Keratinocyte (primary cell): ENCODE measurements around the gene PALD1. TPM values are rescaled to one million over a fixed set of nuclear protein-coding genes. Genes with fewer than 3 reads are reported as not detected.

Source experiments
- DNase-seq: peaks from one replicate; pipeline ENCODE4 v3.0.0-alpha.2; 2011; ENCODE audit warnings: low read depth, missing footprints, low spot score
- FAIRE-seq: peaks from 2 replicates; lab custom pipeline; 2011; peaks lifted over from hg19 to GRCh38; lab: Jason Lieb, UNC
- H2AFZ ChIP-seq: 2 replicates; pipeline ENCODE4 v1.6.0; 2012; ENCODE audit warnings: low read length, control low read depth, inconsistent platforms; ENCODE audit not compliant: control insufficient read depth
- H3K27ac ChIP-seq: 2 replicates; pipeline ENCODE4 v1.5.1; 2011; ENCODE audit warnings: low read length; ENCODE audit not compliant: control insufficient read depth, insufficient read depth
- H3K27me3 ChIP-seq: 3 replicates; pipeline ENCODE4 v1.6.0; 2011; ENCODE audit warnings: low read length; ENCODE audit not compliant: control insufficient read depth, insufficient read depth; ENCODE audit errors: extremely low read depth
- H3K36me3 ChIP-seq, 2 experiments: 2 replicates in 1 of 2; 3 replicates in 1 of 2; pipeline ENCODE4 v1.5.1; 2011; ENCODE audit warnings: low read length in 2 of 2, mild to moderate bottlenecking in 1 of 2; ENCODE audit not compliant: control insufficient read depth in 2 of 2, insufficient read depth in 2 of 2; ENCODE audit errors: extremely low read depth in 1 of 2
- H3K4me1 ChIP-seq: 3 replicates; pipeline ENCODE4 v1.5.1; 2011; ENCODE audit warnings: low read length; ENCODE audit not compliant: control insufficient read depth, insufficient read depth; ENCODE audit errors: extremely low read depth
- H3K4me2 ChIP-seq: 3 replicates; pipeline ENCODE4 v1.6.0; 2011; ENCODE audit warnings: low read depth, low read length; ENCODE audit not compliant: control insufficient read depth, insufficient read depth; ENCODE audit errors: extremely low read depth
- H3K4me3 ChIP-seq, 3 experiments: fragments of 200-600 bp in 1 of 3; sonication (generic) in 1 of 3; 2 replicates in 2 of 3; 3 replicates in 1 of 3; pipeline ENCODE4 v1.5.1; 2011 to 2016; ENCODE audit warnings: low read length in 3 of 3, mild to moderate bottlenecking in 3 of 3, control low read depth in 2 of 3, inconsistent platforms in 1 of 3, low read depth in 1 of 3, mixed read lengths in 1 of 3, mixed run types in 1 of 3, moderate library complexity in 1 of 3; ENCODE audit not compliant: control insufficient read depth in 2 of 3, insufficient read depth in 2 of 3; ENCODE audit errors: extremely low read depth in 1 of 3
- H3K79me2 ChIP-seq: 2 replicates; pipeline ENCODE4 v1.6.0; 2012; ENCODE audit warnings: low read length; ENCODE audit not compliant: control insufficient read depth, insufficient read depth
- H3K9ac ChIP-seq: 3 replicates; pipeline ENCODE4 v1.6.0; 2011; ENCODE audit warnings: low read length; ENCODE audit not compliant: control insufficient read depth, insufficient read depth; ENCODE audit errors: extremely low read depth
- H3K9me1 ChIP-seq: 3 replicates; pipeline ENCODE4 v1.6.0; 2011; ENCODE audit warnings: low read length; ENCODE audit not compliant: control insufficient read depth, insufficient read depth; ENCODE audit errors: extremely low read depth
- H3K9me3 ChIP-seq: 2 replicates; pipeline ENCODE4 v1.5.1; 2012; ENCODE audit warnings: low read depth, low read length; ENCODE audit not compliant: control insufficient read depth
- H4K20me1 ChIP-seq: 3 replicates; pipeline ENCODE4 v1.6.0; 2011; ENCODE audit warnings: low read length; ENCODE audit not compliant: control insufficient read depth, insufficient read depth; ENCODE audit errors: extremely low read depth
- CTCF ChIP-seq, 3 experiments: IDR thresholded peaks in 1 of 3; conservative IDR thresholded peaks in 1 of 3; optimal IDR thresholded peaks in 1 of 3; 2 replicates in 2 of 3; 3 replicates in 1 of 3; pipeline versions ENCODE3 to v1.5.1; 2011; ENCODE audit warnings: low read length in 3 of 3, mild to moderate bottlenecking in 3 of 3, moderate library complexity in 2 of 3, control low read depth in 1 of 3, inconsistent platforms in 1 of 3; ENCODE audit not compliant: insufficient read depth in 2 of 3; ENCODE audit errors: extremely low read depth in 1 of 3
- EZH2 ChIP-seq: IDR thresholded peaks from one replicate; pipeline ENCODE4 v1.6.1; 2012; ENCODE audit warnings: inconsistent platforms, mild to moderate bottlenecking, low read length, moderate library complexity
- dilution Hi-C: fragments of 300-500 bp; cut with MboI; formaldehyde crosslinking; loops from one replicate; pipeline ENCODE4 v1.7.0; 2020; ENCODE audit warnings: low sequenced_read_pairs; ENCODE audit not compliant: extremely low pct_ligation_motif_present
- polyA plus RNA-seq, 5 experiments: library from polyadenylated mRNA; depleted of rRNA in 3 of 5; stranded (reverse) in 3 of 5; stranded (forward) in 1 of 5; unstranded in 1 of 5; fragments of >200 nt; gene quantifications; 1 replicate in 1 of 5; 2 replicates in 3 of 5; 3 replicates in 1 of 5; pipeline versions ENCODE4 v1.2.1 to v1.2.3, GENCODE V29; 2011 to 2012; ENCODE audit warnings: missing spikeins in 2 of 5, low read depth in 1 of 5, low replicate concordance in 1 of 5

PALD1 gene
- polyA plus RNA-seq, 1 donor (not counting 4 experiments of a cell fraction or from before 2014, with no cell fraction given), result 0.83 TPM

DNA sequence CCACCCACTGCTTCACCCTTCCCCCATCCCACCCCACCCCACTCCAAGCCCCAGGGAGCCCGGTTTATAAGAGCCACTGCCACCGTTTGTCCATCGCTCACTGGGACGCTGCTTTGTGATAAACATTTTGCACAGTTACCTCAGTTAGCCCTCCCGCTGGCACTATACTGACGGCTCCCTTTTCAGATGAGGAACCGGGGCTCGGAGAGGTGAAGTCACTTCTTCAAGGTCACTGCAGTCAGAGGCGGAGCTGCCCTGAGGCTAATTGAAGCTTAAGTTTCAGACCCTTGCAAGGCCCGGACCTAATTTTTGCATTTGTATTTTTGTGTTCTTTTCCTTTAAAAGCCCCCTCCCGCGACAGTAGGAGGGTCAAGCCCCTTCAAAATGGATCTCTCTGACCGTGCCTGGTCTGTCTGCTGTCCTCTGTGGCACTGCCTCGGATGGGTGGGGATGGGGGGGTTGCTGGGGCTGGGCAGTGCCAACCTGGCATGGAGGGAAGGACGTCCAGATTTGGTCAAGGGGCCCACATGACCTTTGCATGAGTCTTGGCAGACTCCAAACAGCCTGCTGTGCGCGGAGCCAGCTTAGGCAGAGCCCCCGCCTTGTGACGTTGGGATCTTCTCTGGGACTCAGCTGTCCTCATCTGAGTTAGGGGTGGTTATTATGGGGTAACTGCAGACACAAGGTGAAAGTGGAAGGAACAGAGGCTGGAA lies 19.4 kb upstream of the PALD1 start:
- Histone ChIP-seq H4K20me1 (no peaks in the 10 kb centered on the region), H3K4me3 (no peak overlapping the region), H2AFZ (no peak overlapping the region), H3K9ac (no peak overlapping the region), H3K9me3 (no peaks in the 10 kb centered on the region), H3K4me1 (peaks cover 15% of the 10 kb centered on the region), H3K36me3 (no peaks in the 10 kb centered on the region), H3K27me3 (peaks cover 40% of the 10 kb centered on the region), H3K4me2 (no peak overlapping the region), H3K9me1 (no peaks in the 10 kb centered on the region), H3K27ac (no peak overlapping the region), H3K79me2 (no peaks in the 10 kb centered on the region)
- no peak for TF ChIP-seq EZH2
- no peak for TF ChIP-seq CTCF (optimal IDR thresholded peaks at IDR 0.05 in 1 of 3, IDR thresholded peaks at IDR 0.05 in 1 of 3, conservative IDR thresholded peaks at IDR 0.05 in 1 of 3; ENCODE audit: extremely low read depth in 1 of 3, insufficient read depth in 2 of 3, low read length in 3 of 3)
- FAIRE-seq (no peak), DNase-seq (no peak)
- dilution Hi-C loops, result no loop called here

GRCh38 chr10:70459774-70460490 lies 18.6 kb upstream of the PALD1 start:
- no peak for TF ChIP-seq EZH2
- TF ChIP-seq CTCF (optimal IDR thresholded peaks at IDR 0.05 in 1 of 3, IDR thresholded peaks at IDR 0.05 in 1 of 3, conservative IDR thresholded peaks at IDR 0.05 in 1 of 3; ENCODE audit: extremely low read depth in 1 of 3, insufficient read depth in 2 of 3, low read length in 3 of 3), result no peak
- dilution Hi-C loops, result no loop called here
- H3K36me3 ChIP-seq, result no peaks in the 10 kb centered on the region
- H4K20me1 ChIP-seq, result no peaks in the 10 kb centered on the region
- H3K9me3 ChIP-seq, result no peaks in the 10 kb centered on the region
- H3K9me1 ChIP-seq, result no peaks in the 10 kb centered on the region
- H3K27me3 ChIP-seq, result peaks cover 40% of the 10 kb centered on the region
- peaks cover 15% of the 10 kb centered on the region for H3K4me1 ChIP-seq
- H2AFZ ChIP-seq, result no peak overlapping the region
- no peaks in the 10 kb centered on the region for H3K79me2 ChIP-seq
- H3K9ac ChIP-seq, result no peak overlapping the region
- DNase-seq (no peak), FAIRE-seq (no peak)
- H3K27ac ChIP-seq, result no peak overlapping the region
- no peak overlapping the region for H3K4me2 ChIP-seq
- H3K4me3 ChIP-seq, result no peak overlapping the region
